GM19025 (cell line): ENCODE data around the gene ACTL10.
"Not testable (repeated sequence)": the region's sequence is repeated elsewhere in the genome, so short reads cannot be mapped to it uniquely, and the experiment has no call there.

Experiments
- ATAC-seq: cut with Tn5 transposase; IDR thresholded peaks from one replicate; pipeline ENCODE4 v1.9.1; 2021; ENCODE audit warnings: mild to moderate bottlenecking, low read depth, moderate library complexity; ENCODE audit not compliant: unreplicated experiment

Gene ACTL10

DNA sequence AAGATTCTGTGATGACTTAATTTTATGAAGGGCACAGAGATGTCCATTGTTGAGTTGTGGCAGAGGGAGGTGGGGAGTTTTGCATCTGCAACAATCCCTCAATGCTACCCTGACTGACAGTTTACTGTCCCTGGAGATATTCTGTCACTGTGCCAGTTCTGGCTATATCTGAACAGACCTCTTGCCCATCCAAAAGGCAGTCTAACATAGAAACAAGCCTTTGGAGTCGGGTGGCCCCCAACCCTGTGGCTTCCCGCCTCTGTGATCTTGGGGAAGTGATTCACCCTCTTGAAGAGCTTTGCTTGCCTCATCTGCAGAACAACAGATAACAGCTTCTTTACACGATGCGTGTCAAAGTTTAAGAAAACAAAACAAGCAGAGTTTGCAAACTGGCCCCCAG, 23.2 kb downstream of the ACTL10 start:
- ATAC-seq, result no peak

DNA sequence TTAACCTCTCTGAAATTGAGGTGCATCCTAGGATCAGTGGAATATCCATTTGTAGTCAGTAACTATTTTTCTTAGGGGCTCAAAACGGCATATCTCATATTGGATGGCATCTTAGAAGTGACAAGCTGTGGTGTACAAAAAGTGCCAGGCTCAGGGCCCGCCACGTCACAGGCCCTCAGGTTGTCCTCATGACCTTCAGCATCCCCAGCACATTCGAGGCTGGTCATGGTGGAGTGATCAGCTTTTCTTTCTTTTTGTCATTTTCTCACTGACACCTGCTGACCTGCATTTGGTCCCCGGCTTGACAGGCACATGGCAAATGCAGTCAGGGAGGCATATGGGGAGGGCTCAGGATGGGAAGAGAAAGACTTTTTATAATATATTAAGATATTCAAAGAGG, 26.5 kb downstream of the ACTL10 start:
- no peak for ATAC-seq

DNA sequence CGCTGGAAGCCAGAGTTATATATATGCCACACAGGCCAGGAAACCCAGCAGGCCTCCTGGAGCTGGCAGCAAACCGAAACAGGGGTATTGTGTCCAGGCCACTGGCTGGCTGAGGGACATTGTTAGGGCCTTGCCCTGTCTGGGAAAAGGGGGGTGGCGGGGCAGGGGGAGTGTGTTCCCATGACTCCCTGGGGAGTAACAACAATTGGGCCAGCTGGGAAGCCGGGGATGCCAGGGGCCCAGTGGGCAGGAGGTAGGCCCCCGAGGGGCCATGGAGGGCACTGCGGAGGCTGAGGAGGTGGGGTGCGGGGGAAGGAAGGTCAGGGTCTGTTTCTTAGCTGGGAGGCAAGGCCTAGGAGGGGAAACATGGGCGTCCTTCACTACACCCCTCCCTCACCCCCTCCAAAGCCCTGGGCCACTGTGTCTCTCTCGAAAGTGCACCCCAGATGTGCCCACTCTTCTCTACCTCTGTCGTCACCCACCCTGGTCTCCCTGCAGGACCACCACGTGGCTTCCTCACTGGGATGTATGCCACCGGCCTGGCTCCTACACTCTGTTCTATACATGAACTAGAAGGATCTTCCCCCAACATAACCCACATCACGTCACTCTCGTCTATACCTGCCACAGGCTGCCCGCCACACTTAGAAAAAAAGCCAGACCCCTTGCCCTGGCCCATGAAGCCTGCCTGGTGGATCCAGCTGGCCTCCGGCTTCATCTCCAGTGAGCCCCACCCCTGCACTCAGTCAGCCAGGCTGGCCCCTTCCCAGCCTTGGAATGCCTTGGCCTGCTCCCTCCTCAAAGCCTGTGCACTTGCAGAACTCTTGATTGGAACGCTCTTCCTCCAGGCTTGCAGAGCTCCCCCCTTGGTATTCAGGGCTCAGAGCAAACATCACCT, 27.2 kb downstream of the ACTL10 start:
- ATAC-seq, result no peak

DNA sequence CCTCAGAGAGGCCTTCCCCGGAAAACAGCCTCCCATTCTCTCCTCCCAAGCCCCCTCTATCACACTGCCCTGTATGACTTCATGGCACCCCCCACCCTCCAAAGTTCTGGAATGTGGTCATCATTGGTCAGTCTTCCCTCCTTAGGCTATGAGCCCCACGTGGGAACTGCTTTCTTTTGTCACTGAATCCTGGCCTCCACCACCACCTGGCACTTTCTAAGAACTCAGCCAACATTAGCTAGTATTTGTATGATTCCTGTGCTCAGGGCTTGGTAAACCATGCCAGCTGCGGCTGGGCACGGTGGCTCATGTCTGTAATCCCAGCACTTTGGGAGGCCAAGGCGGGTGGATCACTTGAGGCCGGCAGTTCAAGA, 27.9 kb downstream of the ACTL10 start:
- no peak for ATAC-seq

DNA sequence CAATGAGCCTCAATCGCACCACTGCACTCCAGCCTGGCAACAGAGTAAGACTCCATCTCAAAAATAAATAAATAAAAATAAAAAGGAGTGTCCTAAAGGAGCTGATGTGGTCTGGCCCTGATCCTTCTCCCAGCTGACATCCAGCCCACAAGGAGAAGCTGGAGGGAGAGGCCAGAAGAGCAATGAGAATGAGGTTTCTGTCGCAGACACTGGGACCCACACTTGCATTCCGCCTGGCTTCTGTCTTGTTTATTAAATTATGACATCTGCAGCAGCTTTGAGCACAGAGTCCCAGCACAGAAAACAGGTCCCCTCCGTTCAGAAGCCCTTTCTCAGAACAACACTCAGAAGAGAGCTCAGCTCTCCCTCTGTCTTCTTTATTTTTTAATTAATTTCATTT, 29.7 kb downstream of the ACTL10 start:
- no peak for ATAC-seq

DNA sequence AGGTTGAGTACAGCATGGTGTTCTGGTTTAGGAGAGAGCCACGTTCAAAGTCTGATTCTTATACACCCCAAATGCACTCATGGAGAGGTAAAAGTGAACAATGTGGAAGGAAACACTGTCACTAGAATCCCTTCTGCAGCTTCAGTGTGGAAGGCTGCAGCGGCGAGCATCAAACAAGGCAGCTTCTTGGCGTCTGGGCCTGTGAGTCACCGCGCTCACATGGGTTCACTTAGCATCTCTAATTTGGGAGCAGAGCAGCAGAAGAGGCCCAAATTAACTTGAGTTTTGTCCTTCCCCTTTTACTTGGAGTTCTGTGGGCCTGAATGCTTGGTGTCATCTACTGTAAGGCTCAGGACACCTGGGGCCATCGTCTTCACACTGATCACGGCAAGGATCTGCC, 30.4 kb downstream of the ACTL10 start:
- no peak for ATAC-seq

DNA sequence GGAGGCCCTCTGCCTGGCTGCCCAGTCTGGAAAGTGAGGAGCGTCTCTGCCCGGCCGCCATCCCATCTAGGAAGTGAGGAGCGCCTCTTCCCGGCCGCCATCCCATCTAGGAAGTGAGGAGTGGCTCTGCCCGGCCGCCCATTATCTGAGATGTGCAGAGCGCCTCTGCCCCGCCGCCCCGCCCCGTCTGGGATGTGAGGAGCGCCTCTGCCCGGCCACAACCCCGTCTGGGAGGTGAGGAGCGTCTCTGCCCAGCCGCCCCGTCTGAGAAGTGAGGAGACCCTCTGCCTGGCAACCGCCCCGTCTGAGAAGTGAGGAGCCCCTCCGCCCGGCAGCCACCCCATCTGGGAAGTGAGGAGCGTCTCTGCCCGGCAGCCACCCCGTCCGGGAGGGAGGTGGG, 32.2 kb downstream of the ACTL10 start:
- ATAC-seq, result not testable (repeated sequence)

DNA sequence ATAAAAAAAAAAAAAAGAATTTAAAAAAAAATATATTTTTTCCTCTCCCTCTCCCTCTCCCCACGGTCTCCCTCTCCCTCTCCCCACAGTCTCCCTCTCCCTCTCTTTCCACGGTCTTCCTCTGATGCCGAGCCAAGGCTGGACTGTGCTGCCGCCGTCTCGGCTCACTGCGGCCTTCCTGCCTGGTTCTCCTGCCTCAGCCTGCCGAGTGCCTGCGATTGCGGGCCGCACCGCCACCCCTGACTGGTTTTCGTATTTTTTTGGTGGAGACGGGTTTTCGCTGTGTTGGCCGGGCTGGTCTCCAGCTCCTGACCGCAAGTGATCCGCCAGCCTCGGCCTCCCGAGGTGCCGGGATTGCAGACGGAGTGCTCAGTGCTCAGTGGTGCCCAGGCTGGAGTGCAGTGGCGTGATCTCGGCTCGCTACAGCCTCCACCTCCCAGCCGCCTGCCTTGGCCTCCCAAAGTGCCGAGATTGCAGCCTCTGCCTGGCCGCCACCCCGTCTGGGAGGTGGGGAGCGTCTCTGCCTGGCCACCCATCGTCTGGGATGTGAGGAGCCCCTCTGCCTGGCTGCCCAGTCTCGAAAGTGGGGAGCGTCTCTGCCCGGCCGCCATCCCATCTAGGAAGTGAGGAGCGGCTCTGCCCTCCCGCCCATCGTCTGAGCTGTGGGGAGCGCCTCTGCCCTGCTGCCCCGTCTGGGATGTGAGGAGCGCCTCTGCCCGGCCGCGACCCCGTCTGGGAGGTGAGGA, 34.1 kb downstream of the ACTL10 start:
- not testable (repeated sequence) for ATAC-seq

DNA sequence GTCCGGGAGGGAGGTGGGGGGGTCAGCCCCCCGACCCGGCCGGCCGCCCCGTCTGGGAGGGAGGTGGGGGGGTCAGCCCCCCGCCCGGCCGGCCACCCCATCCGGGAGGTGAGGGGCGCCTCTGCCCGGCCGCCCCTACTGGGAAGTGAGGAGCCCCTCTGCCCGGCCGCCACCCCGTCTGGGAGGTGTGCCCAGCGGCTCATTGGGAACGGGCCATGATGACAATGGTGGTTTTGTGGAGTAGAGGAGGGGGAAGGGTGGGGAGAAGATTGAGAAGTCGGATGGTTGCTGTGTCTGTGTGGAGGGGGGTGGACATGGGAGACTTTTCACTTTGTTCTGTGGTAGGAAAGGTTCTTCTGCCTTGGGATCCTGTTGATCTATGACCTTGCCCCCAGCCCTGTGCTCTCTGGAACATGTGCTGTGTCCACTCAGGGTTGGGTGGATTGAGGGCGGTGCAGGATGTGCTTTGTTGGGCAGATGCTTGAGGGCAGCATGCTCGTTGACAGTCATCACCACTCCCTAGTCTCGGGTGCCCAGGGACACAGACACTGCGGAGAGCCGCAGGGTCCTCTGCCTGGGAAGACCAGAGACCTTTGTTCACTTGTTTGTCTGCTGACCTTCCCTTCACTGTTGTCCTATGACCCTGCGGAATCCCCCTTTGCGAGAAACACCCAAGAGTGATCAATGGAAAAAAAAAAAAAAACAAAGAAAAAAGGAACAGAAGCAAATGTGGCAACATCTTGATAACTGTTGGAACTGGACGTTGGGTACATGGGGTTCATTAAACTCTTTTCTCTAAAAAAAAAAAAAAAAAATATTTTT, 35.1 kb downstream of the ACTL10 start:
- ATAC-seq, result no peak

DNA sequence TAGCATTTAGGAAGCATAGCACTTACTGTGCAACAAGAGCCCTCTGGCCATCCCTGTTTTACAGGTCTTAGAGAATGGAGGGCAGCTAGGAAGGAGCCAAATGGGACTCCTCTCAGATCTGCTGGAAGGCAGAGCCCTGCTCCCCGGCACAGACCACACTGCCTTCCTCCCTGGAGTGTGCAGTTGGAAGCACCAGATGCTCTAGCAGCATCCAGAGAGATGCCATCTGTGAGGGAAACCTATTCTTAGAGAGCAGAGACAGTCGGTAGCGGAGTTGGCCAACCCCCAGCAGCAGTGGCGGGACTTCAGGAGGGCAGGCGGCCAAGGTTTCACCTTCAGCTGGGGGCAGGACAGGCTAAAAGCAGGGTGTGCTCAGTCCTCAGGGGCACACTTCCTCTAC, 36.1 kb downstream of the ACTL10 start:
- no peak for ATAC-seq

DNA sequence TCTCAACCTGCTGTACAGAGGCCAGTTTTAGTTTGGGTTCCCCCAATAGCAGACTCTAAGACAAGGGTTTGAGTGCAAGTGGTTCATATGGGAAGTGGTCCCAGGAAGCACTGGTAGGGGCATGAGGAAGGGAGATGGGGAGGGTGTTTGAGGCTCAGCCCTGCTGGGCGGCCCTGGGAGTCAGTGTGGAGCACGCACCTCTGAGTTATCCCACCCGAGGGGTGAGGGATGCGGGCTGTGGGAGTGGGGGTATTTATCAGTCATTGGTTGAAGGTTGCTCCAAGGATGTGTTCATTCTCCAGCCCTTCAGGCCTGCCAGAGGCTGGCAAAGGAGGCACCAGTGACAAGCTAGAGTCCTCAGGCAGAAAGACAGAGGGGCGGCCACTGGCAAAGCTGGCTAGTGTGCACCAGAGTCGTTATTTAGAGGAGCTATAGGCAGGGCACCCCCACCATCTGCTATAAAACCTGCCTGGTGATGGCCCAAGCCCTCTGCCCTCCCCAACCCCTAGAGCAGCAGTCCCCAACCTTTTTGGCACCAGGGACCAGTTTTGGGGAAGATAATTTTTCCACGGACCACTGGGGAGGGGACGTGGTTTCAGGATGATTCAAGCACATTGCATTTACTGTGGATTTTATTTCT, 36.9 kb downstream of the ACTL10 start:
- ATAC-seq, result no peak

DNA sequence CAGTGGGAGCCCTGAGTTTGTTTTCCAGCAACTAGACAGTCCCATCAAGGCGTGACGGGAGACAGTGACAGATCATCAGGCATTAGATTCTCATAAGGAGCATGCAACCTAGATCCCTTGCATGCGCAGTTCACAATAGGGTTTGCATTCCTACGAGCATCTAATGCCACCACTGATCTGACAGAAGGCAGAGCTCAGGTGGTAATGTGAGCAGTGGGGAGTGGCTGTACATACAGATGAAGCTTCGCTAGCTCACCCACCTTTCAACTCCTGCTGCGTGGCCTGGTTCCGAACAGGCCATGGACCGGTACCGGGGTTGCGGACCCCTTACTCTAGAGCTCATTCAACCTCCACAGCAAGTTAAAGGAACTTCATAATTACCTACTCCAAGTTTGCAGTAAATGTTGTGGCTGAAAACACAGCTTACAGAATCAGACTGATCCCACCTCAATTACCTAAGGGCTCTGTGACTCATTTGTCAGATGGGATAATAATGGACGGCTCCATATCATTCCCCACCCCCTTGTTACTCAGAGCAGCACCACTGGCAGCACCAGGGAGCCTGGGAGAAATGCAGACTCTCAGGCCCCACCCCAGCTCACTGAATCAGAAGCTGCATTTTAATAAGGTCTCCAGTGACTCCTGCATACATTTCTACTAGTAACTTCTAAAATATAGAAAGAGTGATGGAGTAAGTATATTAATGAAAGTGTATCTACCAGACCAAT, 37.6 kb downstream of the ACTL10 start:
- no peak for ATAC-seq

DNA sequence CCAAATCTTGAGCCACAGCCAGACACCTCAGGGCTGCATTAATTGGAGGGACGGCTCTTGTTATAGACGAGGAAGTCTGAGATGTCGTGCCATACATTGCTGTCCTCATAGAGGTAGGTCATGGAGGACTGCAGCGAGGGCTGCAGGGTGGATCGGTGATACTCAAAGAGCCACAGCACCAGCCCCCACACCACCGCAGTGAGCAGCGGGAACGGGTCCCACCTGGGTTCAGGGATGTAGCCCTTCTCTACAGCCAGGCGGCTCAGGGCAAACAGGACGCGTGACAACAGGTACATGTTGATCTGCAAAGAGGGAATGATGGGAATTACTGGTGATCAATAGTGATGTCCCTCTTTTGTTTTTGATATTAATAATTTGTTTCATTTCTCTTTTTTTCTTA, 40.9 kb downstream of the ACTL10 start:
- no peak for ATAC-seq

DNA sequence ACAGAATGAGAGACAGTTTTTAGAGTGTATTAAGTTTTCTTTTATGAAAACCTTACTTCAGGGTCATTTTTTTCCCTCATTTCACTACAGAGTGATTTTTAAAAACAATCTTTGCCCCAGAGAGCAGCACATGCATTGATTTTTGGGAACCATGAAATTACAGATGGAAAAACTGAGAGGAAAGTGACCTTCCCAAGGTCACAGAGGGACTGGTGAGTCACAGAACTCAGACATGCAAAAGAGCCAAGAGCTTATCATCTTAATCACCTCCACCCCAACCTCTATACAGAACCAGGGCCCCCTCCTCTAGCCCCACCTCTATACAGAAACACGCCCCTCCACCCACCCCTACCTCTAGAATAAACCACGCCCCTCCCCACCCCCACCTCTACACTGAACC, 42.7 kb downstream of the ACTL10 start:
- no peak for ATAC-seq

DNA sequence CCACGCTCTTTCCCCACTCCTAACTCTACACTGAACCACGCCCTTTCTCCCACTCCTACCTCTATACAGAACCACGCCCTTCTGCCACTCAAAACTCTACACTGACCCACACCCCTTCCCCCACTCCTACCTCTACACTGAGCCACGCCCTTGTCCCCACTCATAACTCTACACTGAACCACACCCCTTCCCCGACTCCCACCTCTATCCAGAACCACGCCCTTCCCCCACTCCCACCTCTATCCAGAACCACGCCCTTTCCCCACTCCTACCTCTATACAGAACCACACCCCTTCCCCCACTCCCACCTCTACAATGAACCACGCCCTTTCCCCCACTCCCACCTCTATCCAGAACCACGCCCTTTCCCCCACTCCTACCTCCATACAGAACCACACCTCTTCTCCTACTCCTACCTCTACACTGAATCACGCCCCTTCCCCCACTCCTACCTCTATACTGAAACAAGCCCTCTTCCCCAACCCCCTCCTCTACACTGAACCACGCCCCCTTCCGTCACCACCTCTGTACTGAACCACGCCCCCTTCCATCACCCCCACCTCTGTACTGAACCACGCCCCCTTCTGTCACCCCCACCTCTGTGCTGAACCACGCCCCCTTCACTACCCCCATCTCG, 43.3 kb downstream of the ACTL10 start:
- ATAC-seq, result no peak

DNA sequence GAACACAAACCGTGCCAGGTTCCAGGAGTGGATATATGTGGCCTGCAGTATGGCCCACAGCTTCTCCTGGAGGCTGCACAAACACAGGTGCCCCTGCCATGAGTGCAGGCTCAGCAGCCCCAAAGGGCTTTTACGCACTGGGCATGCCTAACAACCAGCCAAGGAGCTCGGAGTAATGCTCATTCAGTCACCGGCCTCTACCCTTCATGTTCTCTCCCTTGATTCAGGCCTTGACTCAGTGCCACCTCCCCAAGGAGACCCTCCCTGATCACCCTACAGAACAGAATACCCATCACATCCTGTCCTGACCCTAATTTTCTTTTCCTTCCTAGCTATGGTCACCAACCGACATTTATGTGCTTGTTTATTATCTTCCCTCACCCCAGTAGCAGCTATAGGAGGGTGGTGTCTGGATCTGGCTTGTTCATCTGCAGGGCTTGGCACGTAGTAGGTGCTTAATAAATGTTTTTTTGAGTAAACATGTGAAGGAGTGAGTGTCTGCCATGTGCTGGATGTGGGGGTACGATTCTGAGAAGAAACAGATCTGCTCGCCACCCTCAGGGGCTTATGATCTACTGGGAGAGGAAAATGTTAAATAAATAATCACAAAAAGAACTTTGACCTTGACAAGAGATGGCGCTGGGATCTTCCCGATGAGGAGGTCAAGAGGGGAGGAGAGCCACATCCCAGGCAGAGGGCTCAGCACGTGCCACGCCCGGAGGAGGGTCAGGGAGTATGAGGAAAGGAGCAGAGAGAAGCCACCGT, 44.1 kb downstream of the ACTL10 start:
- ATAC-seq, result no peak

DNA sequence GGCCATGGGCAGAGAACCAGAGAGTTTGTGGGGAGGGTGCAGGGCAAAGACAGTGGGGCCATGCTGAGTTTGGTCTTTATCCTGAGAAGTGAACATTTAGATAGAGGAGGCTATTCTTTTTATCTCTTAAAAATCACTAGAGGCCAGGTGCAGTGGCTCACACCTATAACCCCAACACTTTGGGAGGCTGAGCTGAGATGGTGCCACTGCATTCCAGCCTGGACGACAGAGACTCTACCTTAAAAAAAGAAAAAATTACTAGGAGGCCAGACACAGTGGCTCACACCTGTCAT, 44.6 kb downstream of the ACTL10 start:
- no peak for ATAC-seq

DNA sequence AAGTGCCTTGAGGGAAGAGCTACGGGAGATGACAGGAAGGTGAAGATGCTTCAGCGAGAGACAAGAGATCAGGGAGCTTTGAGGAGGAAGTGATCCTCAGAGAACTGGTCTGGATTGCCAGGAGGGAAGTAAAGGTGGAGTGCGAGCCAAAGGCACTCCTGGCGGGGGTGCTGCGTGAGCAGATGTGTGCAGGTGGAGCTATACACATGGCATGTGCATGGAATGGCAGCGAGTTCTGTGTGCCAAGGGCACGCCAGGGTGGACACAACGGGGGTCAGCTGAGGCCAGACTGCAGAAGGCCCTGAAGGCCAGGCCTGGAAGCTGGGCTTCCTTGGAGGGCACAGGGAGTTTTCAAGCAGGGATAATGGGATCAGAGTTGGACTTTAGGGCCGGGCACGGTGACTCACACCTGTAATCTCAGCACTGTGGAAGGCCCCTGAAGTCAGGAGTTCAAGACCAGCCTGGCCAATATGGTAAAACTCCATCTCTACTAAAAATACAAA, 47.2 kb downstream of the ACTL10 start:
- no peak for ATAC-seq

DNA sequence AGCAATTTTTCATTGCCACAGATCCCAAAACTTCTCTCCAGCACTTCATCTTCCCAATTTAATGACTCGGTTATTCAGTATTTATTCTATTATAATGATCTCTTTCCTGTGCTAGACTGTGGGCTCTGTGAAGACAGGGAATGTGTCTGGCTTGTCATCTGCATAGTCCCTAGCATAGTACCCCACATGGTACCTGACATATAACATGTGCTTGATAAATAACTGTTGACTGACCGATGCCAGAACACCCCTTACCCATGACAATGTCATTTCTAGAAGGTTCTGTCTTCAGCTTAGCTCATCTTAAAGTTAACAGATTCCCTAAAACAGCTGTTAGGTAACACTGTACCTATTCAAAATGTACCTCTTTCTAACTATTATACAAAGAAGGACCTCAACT, 49.8 kb downstream of the ACTL10 start:
- no peak for ATAC-seq
